Measurements from ENCODE around the gene FRMD6. TPM values are rescaled to one million over a fixed set of nuclear protein-coding genes. Genes with fewer than 3 reads are reported as not detected.

Gene FRMD6
- total RNA-seq, 1 experiment from 2014 or later, result 11.4 TPM

DNA sequence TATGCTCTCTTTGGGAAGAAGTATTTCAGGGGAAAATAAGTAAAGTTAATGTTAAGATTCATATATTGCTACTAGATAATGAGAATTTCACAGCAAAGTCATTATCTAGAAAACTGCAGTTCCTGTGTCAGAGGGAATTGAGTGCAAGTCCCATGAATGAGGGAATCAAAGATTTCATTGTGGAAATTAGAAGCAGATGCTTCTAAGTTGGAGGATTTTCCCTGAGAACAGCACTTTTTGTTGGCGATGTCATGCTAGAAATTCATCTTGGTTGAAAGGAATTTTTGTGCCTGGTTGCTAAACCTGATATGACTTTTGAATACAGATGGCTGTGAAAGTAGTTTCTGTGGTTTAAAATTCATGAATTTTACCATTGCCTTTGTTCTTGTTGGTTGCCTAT, 25.6 kb downstream of the FRMD6 start:
- POLR2A ChIA-PET, result no interaction called here
- no peak overlapping the region for H2AFZ ChIP-seq (ENCODE audit: low read depth, low read length, poor library complexity, severe bottlenecking)
- no peak for TF ChIP-seq ELF1 (IDR thresholded peaks at IDR 0.05; ENCODE audit: borderline replicate concordance, low read depth)
- TF ChIP-seq POLR2AphosphoS5 (IDR thresholded peaks at IDR 0.05; ENCODE audit: low read depth, low read length), result no peak
- TF ChIP-seq, protein P1, sequence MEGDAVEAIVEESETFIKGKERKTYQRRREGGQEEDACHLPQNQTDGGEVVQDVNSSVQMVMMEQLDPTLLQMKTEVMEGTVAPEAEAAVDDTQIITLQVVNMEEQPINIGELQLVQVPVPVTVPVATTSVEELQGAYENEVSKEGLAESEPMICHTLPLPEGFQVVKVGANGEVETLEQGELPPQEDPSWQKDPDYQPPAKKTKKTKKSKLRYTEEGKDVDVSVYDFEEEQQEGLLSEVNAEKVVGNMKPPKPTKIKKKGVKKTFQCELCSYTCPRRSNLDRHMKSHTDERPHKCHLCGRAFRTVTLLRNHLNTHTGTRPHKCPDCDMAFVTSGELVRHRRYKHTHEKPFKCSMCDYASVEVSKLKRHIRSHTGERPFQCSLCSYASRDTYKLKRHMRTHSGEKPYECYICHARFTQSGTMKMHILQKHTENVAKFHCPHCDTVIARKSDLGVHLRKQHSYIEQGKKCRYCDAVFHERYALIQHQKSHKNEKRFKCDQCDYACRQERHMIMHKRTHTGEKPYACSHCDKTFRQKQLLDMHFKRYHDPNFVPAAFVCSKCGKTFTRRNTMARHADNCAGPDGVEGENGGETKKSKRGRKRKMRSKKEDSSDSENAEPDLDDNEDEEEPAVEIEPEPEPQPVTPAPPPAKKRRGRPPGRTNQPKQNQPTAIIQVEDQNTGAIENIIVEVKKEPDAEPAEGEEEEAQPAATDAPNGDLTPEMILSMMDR (IDR thresholded peaks at IDR 0.05 in 2 of 3, conservative IDR thresholded peaks at IDR 0.05 in 1 of 3; ENCODE audit: borderline replicate concordance in 1 of 3, insufficient read depth in 1 of 3, low read depth in 2 of 3, low read length in 2 of 3), result no peak
- TF ChIP-seq, protein P2, sequence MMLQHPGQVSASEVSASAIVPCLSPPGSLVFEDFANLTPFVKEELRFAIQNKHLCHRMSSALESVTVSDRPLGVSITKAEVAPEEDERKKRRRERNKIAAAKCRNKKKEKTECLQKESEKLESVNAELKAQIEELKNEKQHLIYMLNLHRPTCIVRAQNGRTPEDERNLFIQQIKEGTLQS (IDR thresholded peaks at IDR 0.05), result no peak
- TF ChIP-seq EZH2phosphoT487 (IDR thresholded peaks at IDR 0.05; ENCODE audit: borderline replicate concordance), result no peak
- TF ChIP-seq CEBPB (IDR thresholded peaks at IDR 0.05; ENCODE audit: low read depth), result no peak
- no peak for TF ChIP-seq EGR1 (IDR thresholded peaks at IDR 0.05; ENCODE audit: low read depth)
- TF ChIP-seq, protein P3, sequence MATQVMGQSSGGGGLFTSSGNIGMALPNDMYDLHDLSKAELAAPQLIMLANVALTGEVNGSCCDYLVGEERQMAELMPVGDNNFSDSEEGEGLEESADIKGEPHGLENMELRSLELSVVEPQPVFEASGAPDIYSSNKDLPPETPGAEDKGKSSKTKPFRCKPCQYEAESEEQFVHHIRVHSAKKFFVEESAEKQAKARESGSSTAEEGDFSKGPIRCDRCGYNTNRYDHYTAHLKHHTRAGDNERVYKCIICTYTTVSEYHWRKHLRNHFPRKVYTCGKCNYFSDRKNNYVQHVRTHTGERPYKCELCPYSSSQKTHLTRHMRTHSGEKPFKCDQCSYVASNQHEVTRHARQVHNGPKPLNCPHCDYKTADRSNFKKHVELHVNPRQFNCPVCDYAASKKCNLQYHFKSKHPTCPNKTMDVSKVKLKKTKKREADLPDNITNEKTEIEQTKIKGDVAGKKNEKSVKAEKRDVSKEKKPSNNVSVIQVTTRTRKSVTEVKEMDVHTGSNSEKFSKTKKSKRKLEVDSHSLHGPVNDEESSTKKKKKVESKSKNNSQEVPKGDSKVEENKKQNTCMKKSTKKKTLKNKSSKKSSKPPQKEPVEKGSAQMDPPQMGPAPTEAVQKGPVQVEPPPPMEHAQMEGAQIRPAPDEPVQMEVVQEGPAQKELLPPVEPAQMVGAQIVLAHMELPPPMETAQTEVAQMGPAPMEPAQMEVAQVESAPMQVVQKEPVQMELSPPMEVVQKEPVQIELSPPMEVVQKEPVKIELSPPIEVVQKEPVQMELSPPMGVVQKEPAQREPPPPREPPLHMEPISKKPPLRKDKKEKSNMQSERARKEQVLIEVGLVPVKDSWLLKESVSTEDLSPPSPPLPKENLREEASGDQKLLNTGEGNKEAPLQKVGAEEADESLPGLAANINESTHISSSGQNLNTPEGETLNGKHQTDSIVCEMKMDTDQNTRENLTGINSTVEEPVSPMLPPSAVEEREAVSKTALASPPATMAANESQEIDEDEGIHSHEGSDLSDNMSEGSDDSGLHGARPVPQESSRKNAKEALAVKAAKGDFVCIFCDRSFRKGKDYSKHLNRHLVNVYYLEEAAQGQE (IDR thresholded peaks at IDR 0.05; ENCODE audit: low read depth), result no peak
- no peak for TF ChIP-seq CBX3 (IDR thresholded peaks at IDR 0.05; ENCODE audit: low read depth)
- no peak for TF ChIP-seq EZH2 (IDR thresholded peaks at IDR 0.05)
- no peak for TF ChIP-seq ZFX (IDR thresholded peaks at IDR 0.05)
- no peak for TF ChIP-seq POLR2A (IDR thresholded peaks at IDR 0.05; ENCODE audit: borderline replicate concordance, extremely low read depth, insufficient read depth, insufficient read length)
- DNase-seq (ENCODE audit: low read depth, low spot score) (no peak), ATAC-seq (no peak)
- H3K27me3 ChIP-seq (ENCODE audit: insufficient read depth, low read length), result no peaks in the 10 kb centered on the region
- intact Hi-C loops (cut with micrococcal nuclease), result no loop called here
- peaks cover 5 to 31% of the 10 kb centered on the region in 2 experiments; a peak in 3 of 4 replicates for H3K4me1 ChIP-seq (ENCODE audit: control insufficient read depth in 1 of 2, insufficient read depth in 2 of 2, low read length in 2 of 2)
- no peaks in the 10 kb centered on the region for H3K36me3 ChIP-seq (ENCODE audit: control insufficient read depth in 1 of 2, insufficient read depth in 2 of 2, low read length in 2 of 2)
- H3K27ac ChIP-seq (ENCODE audit: low read depth, low read length), result no peak overlapping the region
- H3K9ac ChIP-seq (ENCODE audit: low read length), result no peak overlapping the region
- H3K4me3 ChIP-seq (replicated peaks in 1 of 2; ENCODE audit: low read depth in 1 of 2, low read length in 2 of 2), result no peak overlapping the region
- CTCF ChIA-PET, result no interaction called here
- BruUV-seq (replicated peaks), result no TSS peak
- no peaks in the 10 kb centered on the region for H3K9me3 ChIP-seq (ENCODE audit: control insufficient read depth in 1 of 2, insufficient read depth in 1 of 2, low read depth in 1 of 2, low read length in 2 of 2)
- H3K9me2 ChIP-seq (ENCODE audit: insufficient read depth), result no peaks in the 10 kb centered on the region
- RAD21 ChIA-PET (ENCODE audit: low non-redundant PET in 1 of 2, low total read pairs in 2 of 2, uncharacterized antibody in 2 of 2, unreplicated experiment in 2 of 2), result no interaction called here
- no peaks in the 10 kb centered on the region for H4K20me1 ChIP-seq (ENCODE audit: insufficient read depth)
- no peak overlapping the region for H3K4me2 ChIP-seq (ENCODE audit: low read length)
- no peaks in the 10 kb centered on the region for H3K79me2 ChIP-seq (ENCODE audit: insufficient read depth, low read length)

Measured in HCT116 (cell line).